Adrenal gland (tissue), 5 donors: Measurements from ENCODE around the gene COMT.

Experiments
- CTCF ChIP-seq, 6 experiments: fragments of 450-650 bp in 4 of 6; fragments of 200-600 bp in 2 of 6; sonication (generic) in 1 of 6; IDR thresholded peaks; 1 replicate in 5 of 6; 2 replicates in 1 of 6; pipeline versions ENCODE4 v1.5.1 to v1.8.0; 2016 to 2021; ENCODE audit warnings: antibody characterized with exemption in 6 of 6, mild to moderate bottlenecking in 2 of 6, moderate library complexity in 1 of 6
- POLR2A ChIP-seq, 2 donors: fragments of 450-650 bp; IDR thresholded peaks; one replicate each; pipeline ENCODE4 v1.6.1; 2017; ENCODE audit warnings: antibody characterized with exemption in 2 of 2, mild to moderate bottlenecking in 2 of 2, moderate library complexity in 1 of 2
- donor health status: DM: no; HTN: no; CAD: no.

- TF ChIP-seq POLR2A (IDR thresholded peaks at IDR 0.05) (no peak), CTCF (IDR thresholded peaks at IDR 0.05) (no peak)
Observed at GRCh38 chr22:19892257-19892879, 49.2 kb upstream of the COMT start.
